ENCODE data around the gene UGT1A5.

The UGT1A5 gene

GRCh38 chr2:233758141-233758540 lies 45.4 kb downstream of the UGT1A5 start:
- TF ChIP-seq CTCF (IDR thresholded peaks at IDR 0.05; ENCODE audit: control insufficient read depth, extremely low read depth, insufficient read depth): no peak
- H3K4me3 ChIP-seq (ENCODE audit: low read depth, low read length): no peak overlapping the region
- no peak for DNase-seq (ENCODE audit: low read depth)

DNA sequence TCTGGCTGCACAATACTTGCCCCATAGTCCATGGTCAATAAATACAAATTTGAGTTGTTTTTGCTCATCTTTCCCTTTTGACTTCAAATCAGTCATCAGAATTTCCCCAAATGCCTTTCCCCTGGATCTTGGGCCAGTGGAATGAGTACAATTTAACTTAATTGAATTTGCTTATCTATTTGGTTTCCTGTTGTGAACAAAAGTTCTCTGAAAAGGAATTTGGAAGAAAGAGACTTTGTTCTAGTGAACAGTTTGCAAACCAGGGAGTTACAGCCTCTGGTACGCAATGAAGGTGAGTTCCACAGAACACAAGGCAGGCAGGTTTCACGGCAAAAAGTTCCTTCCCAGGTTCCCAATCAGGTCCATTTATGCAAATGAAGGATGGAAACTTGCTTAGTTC lies 46.1 kb downstream of the UGT1A5 start:
- DNase-seq (ENCODE audit: low read depth): no peak
- no peak overlapping the region for H3K4me3 ChIP-seq (ENCODE audit: low read depth, low read length)
- no peak for TF ChIP-seq CTCF (IDR thresholded peaks at IDR 0.05; ENCODE audit: control insufficient read depth, extremely low read depth, insufficient read depth)

DNA sequence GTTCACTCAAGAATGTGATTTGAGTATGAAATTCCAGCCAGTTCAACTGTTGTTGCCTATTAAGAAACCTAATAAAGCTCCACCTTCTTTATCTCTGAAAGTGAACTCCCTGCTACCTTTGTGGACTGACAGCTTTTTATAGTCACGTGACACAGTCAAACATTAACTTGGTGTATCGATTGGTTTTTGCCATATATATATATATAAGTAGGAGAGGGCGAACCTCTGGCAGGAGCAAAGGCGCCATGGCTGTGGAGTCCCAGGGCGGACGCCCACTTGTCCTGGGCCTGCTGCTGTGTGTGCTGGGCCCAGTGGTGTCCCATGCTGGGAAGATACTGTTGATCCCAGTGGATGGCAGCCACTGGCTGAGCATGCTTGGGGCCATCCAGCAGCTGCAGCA lies 47.3 kb downstream of the UGT1A5 start, which contains the start of gene UGT1A1:
Gene UGT1A1, plus strand, starts transcription at position 228 of the 400 bp plus-strand sequence. Its CDS starts 18 bp downstream, at position 246.
- DNase-seq (ENCODE audit: low read depth): no peak
- no peak for TF ChIP-seq CTCF (IDR thresholded peaks at IDR 0.05; ENCODE audit: control insufficient read depth, extremely low read depth, insufficient read depth)
- no peak within 1 kb of the TSS for H3K4me3 ChIP-seq (ENCODE audit: low read depth, low read length)

- no peak overlapping the region for H3K4me3 ChIP-seq (ENCODE audit: low read depth, low read length)
- DNase-seq (ENCODE audit: low read depth): no peak
- no peak for TF ChIP-seq CTCF (IDR thresholded peaks at IDR 0.05; ENCODE audit: control insufficient read depth, extremely low read depth, insufficient read depth)
Measured at GRCh38 chr2:233761040-233761769, 48.5 kb downstream of the UGT1A5 start.

- TF ChIP-seq CTCF (IDR thresholded peaks at IDR 0.05; ENCODE audit: control insufficient read depth, extremely low read depth, insufficient read depth): no peak
- DNase-seq (ENCODE audit: low read depth): no peak
- no peak overlapping the region for H3K4me3 ChIP-seq (ENCODE audit: low read depth, low read length)
Measured at GRCh38 chr2:233764264-233764663, 51.6 kb downstream of the UGT1A5 start.

GRCh38 chr2:233764761-233765160 lies 52.1 kb downstream of the UGT1A5 start:
- H3K4me3 ChIP-seq (ENCODE audit: low read depth, low read length): no peak overlapping the region
- DNase-seq (ENCODE audit: low read depth): no peak
- no peak for TF ChIP-seq CTCF (IDR thresholded peaks at IDR 0.05; ENCODE audit: control insufficient read depth, extremely low read depth, insufficient read depth)

DNA sequence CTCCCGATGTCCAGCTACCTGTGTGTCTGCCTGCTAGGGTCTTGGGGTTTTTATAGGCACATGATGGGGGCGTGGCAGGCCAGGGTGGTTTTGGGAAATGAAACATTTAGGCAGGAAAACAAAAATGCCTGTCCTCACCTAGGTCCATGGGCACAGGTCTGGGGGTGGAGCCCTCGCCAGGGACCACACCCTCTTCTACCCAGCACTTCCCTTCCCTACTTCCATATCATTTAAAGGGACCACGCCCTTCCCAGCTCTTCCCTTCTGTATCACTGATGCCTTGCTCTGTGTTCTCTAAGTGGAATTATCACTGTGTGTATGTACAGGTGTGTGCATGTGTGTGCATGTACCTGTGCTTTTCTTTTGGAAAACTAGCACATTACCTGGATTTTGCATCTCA lies 53.7 kb downstream of the UGT1A5 start:
- no peak for TF ChIP-seq CTCF (IDR thresholded peaks at IDR 0.05; ENCODE audit: control insufficient read depth, extremely low read depth, insufficient read depth)
- DNase-seq (ENCODE audit: low read depth): no peak
- H3K4me3 ChIP-seq (ENCODE audit: low read depth, low read length): no peak overlapping the region

All from LNCaP clone FGC (cell line).